Activated naive CD4-positive, alpha-beta T cell treated with anti-CD3 and anti-CD28 coated beads, Interleukin-2, amount 10 ng/mL, durations not matched to agents 7 days and 5 days (primary cell): ENCODE data around the gene GEMIN2.
A peak's percentile ranks its signal among the peaks of the same experiment; 100 is the strongest.
"Not testable (repeated sequence)": the region's sequence is repeated elsewhere in the genome, so short reads cannot be mapped to it uniquely, and the experiment has no call there.

Experiments
- CTCF ChIA-PET: fragments of 350-600 bp; sonication (Branson Sonifier 250); formaldehyde crosslinking; loops from one replicate; lab custom pipeline; 2021; ENCODE audit warnings: antibody characterized with exemption; lab: Charles Lee
- DNase-seq: peaks from one replicate; pipeline ENCODE4 v3.0.0-alpha.2; 2020
- H3K27ac Mint-ChIP-seq: one replicate; pipeline ENCODE4 v1.8.0; 2021; ENCODE audit warnings: mild to moderate bottlenecking, moderate library complexity, mixed read lengths
- H3K27me3 Mint-ChIP-seq: one replicate; pipeline ENCODE4 v1.8.0; 2021; ENCODE audit warnings: mild to moderate bottlenecking, mixed read lengths
- H3K36me3 Mint-ChIP-seq: one replicate; pipeline ENCODE4 v1.8.0; 2021; ENCODE audit warnings: mixed read lengths
- H3K4me1 Mint-ChIP-seq: one replicate; pipeline ENCODE4 v1.8.0; 2021; ENCODE audit warnings: mixed read lengths
- H3K4me3 Mint-ChIP-seq: one replicate; pipeline ENCODE4 v1.8.0; 2021; ENCODE audit warnings: mild to moderate bottlenecking, moderate library complexity, mixed read lengths
- H3K9me3 Mint-ChIP-seq: one replicate; pipeline ENCODE4 v1.8.0; 2021; ENCODE audit warnings: mixed read lengths

GEMIN2 gene, protein sequence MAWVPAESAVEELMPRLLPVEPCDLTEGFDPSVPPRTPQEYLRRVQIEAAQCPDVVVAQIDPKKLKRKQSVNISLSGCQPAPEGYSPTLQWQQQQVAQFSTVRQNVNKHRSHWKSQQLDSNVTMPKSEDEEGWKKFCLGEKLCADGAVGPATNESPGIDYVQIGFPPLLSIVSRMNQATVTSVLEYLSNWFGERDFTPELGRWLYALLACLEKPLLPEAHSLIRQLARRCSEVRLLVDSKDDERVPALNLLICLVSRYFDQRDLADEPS

DNA sequence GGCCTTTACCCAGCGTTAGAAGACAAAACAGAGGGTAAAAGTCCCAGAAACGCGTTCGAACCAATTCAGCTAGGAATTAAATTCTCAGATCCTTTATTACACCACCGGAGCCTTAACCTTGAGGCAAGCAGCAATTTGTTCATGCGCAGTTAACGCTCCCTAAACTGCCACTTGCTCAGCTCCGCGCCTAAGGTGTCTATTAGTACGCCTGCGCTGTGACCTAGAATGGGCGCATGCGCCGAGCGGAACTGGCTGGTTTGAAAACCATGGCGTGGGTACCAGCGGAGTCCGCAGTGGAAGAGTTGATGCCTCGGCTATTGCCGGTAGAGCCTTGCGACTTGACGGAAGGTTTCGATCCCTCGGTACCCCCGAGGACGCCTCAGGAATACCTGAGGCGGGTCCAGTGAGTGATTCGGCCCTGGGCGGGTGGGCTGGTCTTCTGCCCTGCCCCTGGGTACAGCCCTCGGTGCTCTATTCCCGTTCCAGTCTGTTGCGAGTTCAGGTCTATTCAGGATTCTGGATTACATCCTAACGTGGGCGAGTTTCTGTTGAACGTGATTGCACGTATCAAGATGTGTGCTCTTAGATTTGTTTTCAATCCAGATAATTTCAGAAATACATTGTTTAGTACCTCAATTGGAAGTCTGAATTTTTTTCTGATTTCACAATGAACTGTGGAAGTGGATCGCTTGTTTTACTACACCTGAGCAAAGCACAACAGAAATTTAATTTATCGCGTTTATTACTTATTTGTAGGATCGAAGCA, at the start of gene GEMIN2:
GEMIN2 (plus strand) TSS at position 251 of the 766 bp plus-strand sequence; CDS start at position 267, 16 bp downstream.
- Mint-ChIP-seq H3K4me3 (peak within 1 kb of the TSS; percentile 97), H3K4me1 (peaks cover 35% of the 10 kb centered on the region), H3K9me3 (no peaks in the 10 kb centered on the region), H3K36me3 (peaks cover 8% of the 10 kb centered on the region), H3K27ac (peak within 1 kb of the TSS; percentile 96), H3K27me3 (peaks cover 6% of the 10 kb centered on the region)
- CTCF ChIA-PET: interaction anchor here (0.7 to 1.7 kb wide), 5 partner anchors 15 to 312 kb away, joined by 3 to 5 read pairs (median 3); partner anchors contain the start of gene TRAPPC6B
- peak; percentile 96 for DNase-seq

- H3K27ac Mint-ChIP-seq, DNase-seq, H3K27me3 Mint-ChIP-seq, H3K4me3 Mint-ChIP-seq, H3K9me3 Mint-ChIP-seq, H3K4me1 Mint-ChIP-seq, CTCF ChIA-PET: not testable (repeated sequence)
- H3K36me3 Mint-ChIP-seq: peaks cover 42% of the 10 kb centered on the region
These were observed 44.8 kb upstream of the GEMIN2 start for GRCh38 chr14:39069169-39069805.

DNA sequence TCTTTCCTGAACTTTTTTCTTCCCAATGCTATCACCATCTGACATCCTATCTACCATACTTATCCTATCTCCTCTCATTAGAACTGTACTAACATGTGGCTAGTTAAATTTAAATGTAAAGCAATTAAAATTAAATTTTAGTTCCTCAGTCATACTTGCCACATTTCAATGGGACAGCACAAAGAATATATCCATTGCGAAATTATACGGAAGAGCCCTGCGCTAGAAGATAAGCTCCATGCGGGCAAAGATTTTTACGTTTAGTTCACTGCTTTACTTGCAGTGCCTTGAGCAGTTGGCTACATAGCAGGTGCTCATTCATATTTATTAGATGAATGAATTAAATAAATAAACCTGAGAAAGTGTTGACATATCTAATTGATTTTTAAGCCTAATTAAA, 44.2 kb upstream of the GEMIN2 start:
- H3K4me1 Mint-ChIP-seq: no peaks in the 10 kb centered on the region
- DNase-seq: no peak
- H3K4me3 Mint-ChIP-seq: no peak overlapping the region
- no peak overlapping the region for H3K27ac Mint-ChIP-seq
- no peaks in the 10 kb centered on the region for H3K27me3 Mint-ChIP-seq
- CTCF ChIA-PET: interaction anchor here (1.0 kb wide), 1 partner anchor 27 kb away, joined by 3 read pairs; no protein-coding TSS in a partner anchor
- no peaks in the 10 kb centered on the region for H3K9me3 Mint-ChIP-seq
- peaks cover 40% of the 10 kb centered on the region for H3K36me3 Mint-ChIP-seq

DNA sequence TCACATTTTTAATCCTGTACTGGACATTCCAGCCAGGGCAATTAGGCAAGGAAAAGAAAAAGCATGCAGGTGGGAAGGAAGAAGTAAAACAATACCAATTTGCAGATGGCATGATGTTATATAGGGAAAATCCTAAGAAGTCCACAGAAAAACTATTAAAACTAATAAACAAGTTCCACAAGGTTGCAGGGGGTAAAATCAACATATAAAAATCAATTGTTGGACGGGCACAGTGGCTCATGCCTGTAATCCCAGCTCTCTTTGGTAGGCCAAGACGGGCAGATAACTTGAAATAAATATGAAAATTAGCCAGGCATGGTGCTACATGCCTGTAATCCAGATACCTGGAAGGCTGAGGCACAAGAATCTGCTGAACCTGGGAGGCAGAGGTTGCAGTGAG, 43.0 kb upstream of the GEMIN2 start:
- Mint-ChIP-seq H3K4me1 (no peaks in the 10 kb centered on the region), H3K27me3 (no peaks in the 10 kb centered on the region), H3K36me3 (peaks cover 37% of the 10 kb centered on the region), H3K4me3 (no peak overlapping the region), H3K27ac (no peak overlapping the region), H3K9me3 (no peaks in the 10 kb centered on the region)
- CTCF ChIA-PET: interaction anchor here (1.0 kb wide), 1 partner anchor 28 kb away, joined by 3 read pairs; no protein-coding TSS in a partner anchor
- DNase-seq: no peak

GRCh38 chr14:39080886-39081285, 33.2 kb upstream of the GEMIN2 start:
- H3K9me3 Mint-ChIP-seq: no peaks in the 10 kb centered on the region
- H3K36me3 Mint-ChIP-seq: peaks cover 43% of the 10 kb centered on the region
- CTCF ChIA-PET: no interaction called here
- H3K4me3 Mint-ChIP-seq: no peak overlapping the region
- H3K4me1 Mint-ChIP-seq: no peaks in the 10 kb centered on the region
- no peak for DNase-seq
- H3K27me3 Mint-ChIP-seq: no peaks in the 10 kb centered on the region
- H3K27ac Mint-ChIP-seq: no peak overlapping the region

DNA sequence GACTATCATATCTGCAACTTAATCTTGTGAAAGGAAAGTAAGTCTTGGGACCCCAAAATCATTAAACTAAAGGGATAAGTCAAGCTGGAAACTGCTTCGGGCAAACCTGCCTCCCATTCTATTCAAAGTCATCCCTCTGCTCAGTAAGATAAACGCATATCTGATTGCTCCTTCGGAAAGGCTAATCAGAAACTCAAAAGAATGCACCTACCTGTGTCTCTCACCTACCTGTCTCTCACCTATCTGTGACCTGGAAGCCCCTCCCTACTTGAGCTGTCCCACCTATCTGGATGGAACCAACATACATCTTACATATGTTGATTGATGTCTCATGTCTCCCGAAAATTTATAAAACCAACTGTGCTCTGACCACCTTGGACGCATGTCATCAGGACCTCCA, 31.0 kb upstream of the GEMIN2 start:
- no peak overlapping the region for H3K4me3 Mint-ChIP-seq
- H3K27me3 Mint-ChIP-seq: no peaks in the 10 kb centered on the region
- DNase-seq: no peak
- no peaks in the 10 kb centered on the region for H3K4me1 Mint-ChIP-seq
- CTCF ChIA-PET: no interaction called here
- H3K9me3 Mint-ChIP-seq: no peaks in the 10 kb centered on the region
- H3K27ac Mint-ChIP-seq: no peak overlapping the region
- H3K36me3 Mint-ChIP-seq: peaks cover 46% of the 10 kb centered on the region

- CTCF ChIA-PET: no interaction called here
- DNase-seq: no peak
- H3K27ac Mint-ChIP-seq: no peak overlapping the region
- no peaks in the 10 kb centered on the region for H3K9me3 Mint-ChIP-seq
- no peak overlapping the region for H3K4me3 Mint-ChIP-seq
- no peaks in the 10 kb centered on the region for H3K27me3 Mint-ChIP-seq
- no peaks in the 10 kb centered on the region for H3K4me1 Mint-ChIP-seq
- peaks cover 51% of the 10 kb centered on the region for H3K36me3 Mint-ChIP-seq
These were observed 28.2 kb upstream of the GEMIN2 start for GRCh38 chr14:39085933-39086332.

DNA sequence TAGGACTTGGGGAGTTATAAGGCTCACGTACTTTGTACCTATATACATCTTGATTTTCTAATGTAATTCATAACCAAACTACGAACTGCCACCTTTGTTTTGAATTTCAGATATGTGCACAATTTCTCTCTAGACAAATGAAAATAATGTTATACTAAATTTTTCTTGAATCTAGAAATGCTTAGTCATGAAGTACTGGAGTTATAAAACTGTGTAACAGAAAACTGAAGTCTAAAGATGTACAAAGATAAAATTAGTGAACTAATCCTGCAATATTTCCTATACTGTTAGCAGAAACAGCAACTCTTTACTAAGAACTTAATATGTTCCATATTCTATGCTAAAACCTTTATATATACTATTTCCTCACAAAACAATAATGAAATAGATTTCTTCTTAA, 26.6 kb upstream of the GEMIN2 start:
- Mint-ChIP-seq H3K4me1 (peaks cover 10% of the 10 kb centered on the region), H3K27me3 (no peaks in the 10 kb centered on the region), H3K9me3 (no peaks in the 10 kb centered on the region), H3K4me3 (no peak overlapping the region), H3K36me3 (peaks cover 55% of the 10 kb centered on the region), H3K27ac (no peak overlapping the region)
- CTCF ChIA-PET: no interaction called here
- DNase-seq: no peak

GRCh38 chr14:39090548-39091111, 23.5 kb upstream of the GEMIN2 start:
- DNase-seq: no peak
- Mint-ChIP-seq H3K27ac (no peak overlapping the region), H3K4me3 (no peak overlapping the region), H3K36me3 (peaks cover 46% of the 10 kb centered on the region), H3K4me1 (peaks cover 15% of the 10 kb centered on the region), H3K9me3 (no peaks in the 10 kb centered on the region), H3K27me3 (no peaks in the 10 kb centered on the region)
- CTCF ChIA-PET: interaction anchor here (0.9 kb wide), 1 partner anchor 13 kb away, joined by 5 read pairs; the partner anchor contains the start of gene SEC23A

GRCh38 chr14:39091716-39092115, 22.4 kb upstream of the GEMIN2 start:
- H3K9me3 Mint-ChIP-seq: no peaks in the 10 kb centered on the region
- no peak overlapping the region for H3K4me3 Mint-ChIP-seq
- no peaks in the 10 kb centered on the region for H3K27me3 Mint-ChIP-seq
- CTCF ChIA-PET: no interaction called here
- no peak for DNase-seq
- H3K27ac Mint-ChIP-seq: peak overlapping the region; percentile 53
- H3K4me1 Mint-ChIP-seq: peaks cover 15% of the 10 kb centered on the region
- peaks cover 39% of the 10 kb centered on the region for H3K36me3 Mint-ChIP-seq

- H3K27me3 Mint-ChIP-seq: no peaks in the 10 kb centered on the region
- no peak overlapping the region for H3K4me3 Mint-ChIP-seq
- peaks cover 39% of the 10 kb centered on the region for H3K36me3 Mint-ChIP-seq
- CTCF ChIA-PET: interaction anchor here (0.7 to 1.0 kb wide), 2 partner anchors 54 to 258 kb away, joined by 3 read pairs; no protein-coding TSS in a partner anchor
- peaks cover 31% of the 10 kb centered on the region for H3K4me1 Mint-ChIP-seq
- no peak overlapping the region for H3K27ac Mint-ChIP-seq
- no peaks in the 10 kb centered on the region for H3K9me3 Mint-ChIP-seq
- DNase-seq: no peak
These were observed 19.6 kb upstream of the GEMIN2 start for GRCh38 chr14:39094515-39094914.

- no peaks in the 10 kb centered on the region for H3K27me3 Mint-ChIP-seq
- peaks cover 44% of the 10 kb centered on the region for H3K4me1 Mint-ChIP-seq
- no peaks in the 10 kb centered on the region for H3K9me3 Mint-ChIP-seq
- DNase-seq: no peak
- no peak overlapping the region for H3K4me3 Mint-ChIP-seq
- CTCF ChIA-PET: interaction anchor here (0.7 to 0.9 kb wide), 2 partner anchors 73 to 329 kb away, joined by 3 read pairs; partner anchors contain the start of gene TRAPPC6B
- peaks cover 26% of the 10 kb centered on the region for H3K36me3 Mint-ChIP-seq
- H3K27ac Mint-ChIP-seq: peak overlapping the region; percentile 16
These were observed 17.0 kb upstream of the GEMIN2 start for GRCh38 chr14:39097159-39097558.

- peaks cover 57% of the 10 kb centered on the region for H3K4me1 Mint-ChIP-seq
These were observed 14.9 kb upstream of the GEMIN2 start for GRCh38 chr14:39099215-39099614.

DNA sequence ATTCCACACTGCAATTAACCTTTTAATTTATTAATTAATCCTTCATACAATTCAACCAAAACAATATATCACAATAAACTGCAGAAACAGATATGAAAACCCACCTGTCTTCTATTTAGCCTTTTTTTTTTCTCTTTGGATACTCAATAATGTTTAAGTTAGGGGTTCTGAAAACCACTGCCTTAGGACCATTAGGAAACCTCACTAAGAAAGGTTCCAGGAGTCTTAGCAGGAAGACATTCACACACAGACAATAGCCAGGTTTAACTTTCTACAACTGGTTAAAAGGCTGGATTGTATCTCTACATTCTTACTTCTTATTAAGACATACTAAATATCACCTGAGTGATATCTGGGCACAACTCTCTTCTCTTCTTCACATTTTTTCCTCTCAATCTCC, 14.4 kb upstream of the GEMIN2 start:
- CTCF ChIA-PET: interaction anchor here (1.0 kb wide), 1 partner anchor 14 kb away, joined by 3 read pairs; the partner anchor contains the start of gene GEMIN2
- DNase-seq: no peak
- Mint-ChIP-seq H3K27ac (no peak overlapping the region), H3K4me1 (peaks cover 60% of the 10 kb centered on the region), H3K27me3 (no peaks in the 10 kb centered on the region), H3K4me3 (no peak overlapping the region), H3K9me3 (no peaks in the 10 kb centered on the region), H3K36me3 (peaks cover 27% of the 10 kb centered on the region)

More at GRCh38 chr14:39099215-39099614, 14.9 kb upstream of the GEMIN2 start:
- H3K27ac Mint-ChIP-seq, DNase-seq, H3K9me3 Mint-ChIP-seq, H3K27me3 Mint-ChIP-seq, H3K4me3 Mint-ChIP-seq: not testable (repeated sequence)
- CTCF ChIA-PET: interaction anchor here (1.0 kb wide), 1 partner anchor 15 kb away, joined by 3 read pairs; the partner anchor contains the start of gene GEMIN2
- H3K36me3 Mint-ChIP-seq: peaks cover 32% of the 10 kb centered on the region
